ENCODE results near the gene DPY19L3. TPM values are rescaled to one million over a fixed set of nuclear protein-coding genes. Genes with fewer than 3 reads are reported as not detected.
"Not testable (repeated sequence)": the region's sequence is repeated elsewhere in the genome, so short reads cannot be mapped to it uniquely, and the experiment has no call there.

DPY19L3 gene
- total RNA-seq, 4 donors from 2014 or later = 12.9 to 34.1 (median 18.5) TPM

- no peaks in the 10 kb centered on the region for H3K27me3 ChIP-seq
- peaks cover 3 to 58% of the 10 kb centered on the region in 2 donors for H3K36me3 ChIP-seq
- H3K27ac ChIP-seq = peak overlapping the region; percentile 15 to 59 (median 49)
- TF ChIP-seq, protein P1, sequence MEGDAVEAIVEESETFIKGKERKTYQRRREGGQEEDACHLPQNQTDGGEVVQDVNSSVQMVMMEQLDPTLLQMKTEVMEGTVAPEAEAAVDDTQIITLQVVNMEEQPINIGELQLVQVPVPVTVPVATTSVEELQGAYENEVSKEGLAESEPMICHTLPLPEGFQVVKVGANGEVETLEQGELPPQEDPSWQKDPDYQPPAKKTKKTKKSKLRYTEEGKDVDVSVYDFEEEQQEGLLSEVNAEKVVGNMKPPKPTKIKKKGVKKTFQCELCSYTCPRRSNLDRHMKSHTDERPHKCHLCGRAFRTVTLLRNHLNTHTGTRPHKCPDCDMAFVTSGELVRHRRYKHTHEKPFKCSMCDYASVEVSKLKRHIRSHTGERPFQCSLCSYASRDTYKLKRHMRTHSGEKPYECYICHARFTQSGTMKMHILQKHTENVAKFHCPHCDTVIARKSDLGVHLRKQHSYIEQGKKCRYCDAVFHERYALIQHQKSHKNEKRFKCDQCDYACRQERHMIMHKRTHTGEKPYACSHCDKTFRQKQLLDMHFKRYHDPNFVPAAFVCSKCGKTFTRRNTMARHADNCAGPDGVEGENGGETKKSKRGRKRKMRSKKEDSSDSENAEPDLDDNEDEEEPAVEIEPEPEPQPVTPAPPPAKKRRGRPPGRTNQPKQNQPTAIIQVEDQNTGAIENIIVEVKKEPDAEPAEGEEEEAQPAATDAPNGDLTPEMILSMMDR (IDR thresholded peaks at IDR 0.05) = peak in 1 of 4 experiments; percentile 8
- peak; percentile 95 for TF ChIP-seq POLR2AphosphoS5 (IDR thresholded peaks at IDR 0.05)
- TF ChIP-seq EP300 (IDR thresholded peaks at IDR 0.05) = no peak
- whole genome bisulfite sequencing, 2 donors (ENCODE audit: low coverage in 1 of 2) = 26 to 27% methylated on average over 7 to 10 of the region's 10 CpGs
- H3K4me3 ChIP-seq = no peak overlapping the region
- ATAC-seq = peak; percentile 79
- peaks cover 0 to 20% (median 0%) of the 10 kb centered on the region in 3 donors for H3K4me1 ChIP-seq
- no peaks in the 10 kb centered on the region for H3K9me3 ChIP-seq
Observed at GRCh38 chr19:32373585-32374295, 31.8 kb upstream of the DPY19L3 start.

- 73 to 100% methylated on average over 2 of the region's 3 CpGs for WGBS, 2 donors (ENCODE audit: low coverage in 1 of 2)
- Histone ChIP-seq H3K36me3 (peaks cover 3 to 64% of the 10 kb centered on the region in 2 donors), H3K4me1 (peaks cover 0 to 20% (median 0%) of the 10 kb centered on the region in 3 donors), H3K27ac (peak overlapping the region in 3 of 4 donors; percentile 7 to 59 (median 46))
- not testable (repeated sequence) for ATAC-seq, H3K27me3 ChIP-seq, H3K9me3 ChIP-seq, H3K4me3 ChIP-seq
Observed at GRCh38 chr19:32374362-32374761, 31.2 kb upstream of the DPY19L3 start.

DNA sequence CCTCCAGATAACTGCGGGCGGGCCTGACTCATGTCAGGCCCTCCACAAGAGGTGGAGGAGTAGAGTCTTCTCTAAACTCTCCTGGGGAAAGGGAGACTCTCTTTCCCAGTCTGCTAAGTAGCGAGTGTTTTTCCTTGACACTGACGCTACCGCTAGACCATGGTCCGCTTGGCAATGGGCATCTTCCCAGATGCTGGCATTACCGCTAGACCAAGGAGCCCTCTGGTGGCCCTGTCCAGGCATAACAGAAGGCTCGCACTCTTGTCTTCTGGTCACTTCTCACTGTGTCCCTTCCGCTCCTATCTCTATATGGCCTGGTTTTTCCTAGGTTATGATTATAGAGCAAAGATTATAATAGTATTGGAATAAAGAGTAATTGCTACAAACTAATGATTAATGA, 28.5 kb upstream of the DPY19L3 start:
- ATAC-seq, H3K4me3 ChIP-seq, H3K27ac ChIP-seq, H3K27me3 ChIP-seq, H3K9me3 ChIP-seq: not testable (repeated sequence)
- TF ChIP-seq, protein P1 (IDR thresholded peaks at IDR 0.05) = peak in 2 of 4 experiments; percentile 32 to 40
- peaks cover 0 to 20% (median 0%) of the 10 kb centered on the region in 3 donors for H3K4me1 ChIP-seq
- H3K36me3 ChIP-seq = peaks cover 7 to 73% of the 10 kb centered on the region in 2 donors
- WGBS, 2 donors (ENCODE audit: low coverage in 1 of 2) = 82 to 95% methylated on average over 4 to 8 of the region's 9 CpGs

DNA sequence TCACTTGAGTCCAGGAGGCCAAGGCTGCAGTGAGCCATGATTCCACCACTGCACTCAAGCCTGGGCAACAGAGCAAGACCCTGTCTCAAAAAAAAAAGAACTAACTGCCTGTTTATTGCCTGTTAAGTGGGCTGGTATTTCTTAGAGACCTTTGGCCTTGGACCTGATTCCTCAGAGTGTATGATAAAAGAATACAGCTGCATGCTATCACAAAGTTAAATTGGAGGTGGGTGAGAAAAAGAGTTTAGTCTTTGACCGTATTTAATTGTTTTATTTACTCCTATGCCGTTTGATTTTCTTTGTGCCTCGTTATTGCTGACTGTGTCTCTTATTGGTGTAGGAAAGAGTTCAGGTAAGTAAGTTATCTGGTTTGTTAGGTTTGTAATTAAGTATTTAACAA, 25.3 kb upstream of the DPY19L3 start:
- Histone ChIP-seq H3K9me3 (no peaks in the 10 kb centered on the region), H3K4me3 (no peak overlapping the region), H3K27ac (no peak overlapping the region), H3K4me1 (no peaks in the 10 kb centered on the region), H3K27me3 (no peaks in the 10 kb centered on the region), H3K36me3 (peaks cover 13 to 79% of the 10 kb centered on the region in 2 donors)
- 83 to 90% methylated on average over 3 of the region's 3 CpGs for WGBS, 2 donors (ENCODE audit: low coverage in 1 of 2)
- TF ChIP-seq EP300 (IDR thresholded peaks at IDR 0.05) = no peak
- TF ChIP-seq, protein P1 (IDR thresholded peaks at IDR 0.05) = no peak
- TF ChIP-seq POLR2A (IDR thresholded peaks at IDR 0.05) = no peak
- no peak for TF ChIP-seq POLR2AphosphoS5 (IDR thresholded peaks at IDR 0.05)
- ATAC-seq = no peak

- Histone ChIP-seq H3K27ac (no peak overlapping the region), H3K27me3 (no peaks in the 10 kb centered on the region), H3K9me3 (no peaks in the 10 kb centered on the region), H3K4me3 (no peak overlapping the region), H3K4me1 (no peaks in the 10 kb centered on the region), H3K36me3 (peaks cover 3 to 31% of the 10 kb centered on the region in 2 donors)
- TF ChIP-seq POLR2A (IDR thresholded peaks at IDR 0.05) = no peak
- TF ChIP-seq POLR2AphosphoS5 (IDR thresholded peaks at IDR 0.05) = no peak
- 86 to 93% methylated on average over 3 to 7 of the region's 7 CpGs for WGBS, 2 donors (ENCODE audit: low coverage in 1 of 2)
- no peak for ATAC-seq
Observed at GRCh38 chr19:32387701-32388392, 17.7 kb upstream of the DPY19L3 start.
